ENCODE measurements around the gene IDH3A.
A peak's percentile ranks its signal among the peaks of the same experiment; 100 is the strongest.

IDH3A gene

DNA sequence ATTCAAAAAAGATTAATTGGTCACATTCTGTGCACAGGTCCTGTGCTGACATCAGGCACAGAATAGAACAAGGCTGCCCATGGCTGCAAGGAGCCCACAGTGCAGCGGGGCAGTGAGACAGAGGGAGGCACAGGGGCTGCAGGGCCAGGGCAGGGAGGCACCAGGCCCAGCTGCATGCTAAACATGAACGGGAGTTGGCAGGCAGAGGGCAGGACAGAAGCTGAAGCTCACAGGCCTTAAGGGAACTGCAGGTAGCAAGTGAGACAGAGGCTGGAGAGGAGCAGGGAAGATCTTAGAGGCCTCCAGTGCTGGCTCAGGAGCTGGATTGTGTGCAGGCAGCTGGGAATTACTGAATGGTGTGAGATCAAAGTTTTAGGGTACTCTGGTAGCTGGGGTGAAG lies 26.2 kb downstream of the IDH3A start:
- Histone ChIP-seq H3K4me3 (ENCODE audit: low read length) (no peak overlapping the region), H4K20me1 (ENCODE audit: control insufficient read depth, insufficient read depth, low read depth, low read length) (no peaks in the 10 kb centered on the region), H3K4me2 (ENCODE audit: low read length) (no peak overlapping the region), H3K27me3 (ENCODE audit: control insufficient read depth, low read length) (peaks cover 7% of the 10 kb centered on the region), H3K79me2 (ENCODE audit: control insufficient read depth, low read length) (no peaks in the 10 kb centered on the region), H3K9me3 (ENCODE audit: control insufficient read depth, insufficient read depth, low read length) (peaks cover 3% of the 10 kb centered on the region; the same call in 1 of the 2 replicates), H3K36me3 (ENCODE audit: control insufficient read depth, low read length) (peaks cover 26% of the 10 kb centered on the region), H3F3A (ENCODE audit: control insufficient read depth, insufficient read depth) (no peaks in the 10 kb centered on the region), H3K9me2 (replicated peaks; ENCODE audit: control insufficient read depth, low read length) (no peaks in the 10 kb centered on the region), H3K27ac (ENCODE audit: low read depth, low read length) (no peak overlapping the region), H3K4me1 (ENCODE audit: control insufficient read depth, low read length) (peaks cover 31% of the 10 kb centered on the region)
- TF ChIP-seq CTCF (IDR thresholded peaks at IDR 0.05; ENCODE audit: low read depth, low read length, poor library complexity, severe bottlenecking) (no peak), EZH2phosphoT487 (IDR thresholded peaks at IDR 0.05; ENCODE audit: borderline replicate concordance, low read length) (no peak)

DNA sequence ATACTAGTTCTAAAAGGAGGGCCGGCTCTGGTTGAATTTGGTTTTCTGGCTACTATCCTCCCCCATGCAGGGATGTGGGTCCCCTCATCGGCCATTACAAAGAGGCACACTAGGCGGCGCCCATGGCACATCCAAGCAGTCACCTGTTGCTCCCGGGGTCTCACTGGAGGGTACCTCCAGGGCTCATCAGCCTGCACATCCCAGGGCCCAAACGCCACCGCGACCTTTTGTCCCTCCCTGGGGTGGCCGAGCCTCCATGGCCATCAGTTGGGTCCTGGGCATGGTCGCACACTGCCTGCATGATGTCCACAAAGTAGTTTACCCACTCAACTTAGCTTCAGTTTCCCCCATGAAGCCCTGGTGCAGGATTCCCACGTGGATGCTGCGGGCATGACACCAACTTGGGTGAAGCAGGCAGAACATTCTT lies 28.3 kb downstream of the IDH3A start:
- peaks cover 4% of the 10 kb centered on the region for H3K36me3 ChIP-seq (ENCODE audit: control insufficient read depth, low read length)
- H3K9me2 ChIP-seq (replicated peaks; ENCODE audit: control insufficient read depth, low read length) = no peaks in the 10 kb centered on the region
- H3K27me3 ChIP-seq (ENCODE audit: control insufficient read depth, low read length) = peaks cover 7% of the 10 kb centered on the region
- no peak overlapping the region for H3K27ac ChIP-seq (ENCODE audit: low read depth, low read length)
- no peaks in the 10 kb centered on the region for H3F3A ChIP-seq (ENCODE audit: control insufficient read depth, insufficient read depth)
- peak; percentile 83 for TF ChIP-seq CTCF (IDR thresholded peaks at IDR 0.05; ENCODE audit: low read depth, low read length, poor library complexity, severe bottlenecking)
- TF ChIP-seq EZH2phosphoT487 (IDR thresholded peaks at IDR 0.05; ENCODE audit: borderline replicate concordance, low read length) = no peak
- no peak overlapping the region for H3K4me2 ChIP-seq (ENCODE audit: low read length)
- H3K4me1 ChIP-seq (ENCODE audit: control insufficient read depth, low read length) = peaks cover 21% of the 10 kb centered on the region
- H3K4me3 ChIP-seq (ENCODE audit: low read length) = no peak overlapping the region
- no peaks in the 10 kb centered on the region for H4K20me1 ChIP-seq (ENCODE audit: control insufficient read depth, insufficient read depth, low read depth, low read length)
- H3K79me2 ChIP-seq (ENCODE audit: control insufficient read depth, low read length) = no peaks in the 10 kb centered on the region
- H3K9me3 ChIP-seq (ENCODE audit: control insufficient read depth, insufficient read depth, low read length) = no peaks in the 10 kb centered on the region

DNA sequence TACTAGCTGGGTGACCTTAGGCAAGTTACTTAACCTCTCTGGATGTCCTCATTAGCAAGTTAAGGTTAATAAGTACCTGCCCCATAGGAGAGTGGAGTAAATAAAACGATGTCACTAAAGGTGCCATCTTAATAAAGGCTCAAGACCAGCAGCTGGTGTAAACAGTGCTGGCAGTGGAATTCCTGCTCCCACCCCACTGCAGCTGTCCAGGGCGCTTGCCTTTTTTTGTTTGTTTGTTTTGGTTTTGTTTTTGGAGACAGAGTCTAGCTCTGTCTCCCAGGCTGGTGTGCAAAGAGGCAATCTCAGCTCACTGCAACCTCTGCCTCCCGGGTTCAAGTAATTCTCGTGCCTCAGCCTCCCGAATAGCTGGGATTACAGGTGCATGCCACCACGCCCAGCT lies 28.9 kb downstream of the IDH3A start:
- H3K79me2 ChIP-seq (ENCODE audit: control insufficient read depth, low read length) = no peaks in the 10 kb centered on the region
- no peaks in the 10 kb centered on the region for H3K36me3 ChIP-seq (ENCODE audit: control insufficient read depth, low read length)
- H3K9me3 ChIP-seq (ENCODE audit: control insufficient read depth, insufficient read depth, low read length) = no peaks in the 10 kb centered on the region
- H3K27ac ChIP-seq (ENCODE audit: low read depth, low read length) = no peak overlapping the region
- H3K4me2 ChIP-seq (ENCODE audit: low read length) = no peak overlapping the region
- H3K4me1 ChIP-seq (ENCODE audit: control insufficient read depth, low read length) = peaks cover 19% of the 10 kb centered on the region
- no peaks in the 10 kb centered on the region for H3K9me2 ChIP-seq (replicated peaks; ENCODE audit: control insufficient read depth, low read length)
- no peaks in the 10 kb centered on the region for H3F3A ChIP-seq (ENCODE audit: control insufficient read depth, insufficient read depth)
- no peak overlapping the region for H3K4me3 ChIP-seq (ENCODE audit: low read length)
- peaks cover 7% of the 10 kb centered on the region for H3K27me3 ChIP-seq (ENCODE audit: control insufficient read depth, low read length)
- H4K20me1 ChIP-seq (ENCODE audit: control insufficient read depth, insufficient read depth, low read depth, low read length) = no peaks in the 10 kb centered on the region
- TF ChIP-seq EZH2phosphoT487 (IDR thresholded peaks at IDR 0.05; ENCODE audit: borderline replicate concordance, low read length) (no peak), CTCF (IDR thresholded peaks at IDR 0.05; ENCODE audit: low read depth, low read length, poor library complexity, severe bottlenecking) (no peak)
